ENCODE results near the gene TTC28.

TTC28 gene

GRCh38 chr22:28021998-28022660 lies 657.5 kb downstream of the TTC28 start:
- DNase-seq (ENCODE audit: low read depth), result no peak

GRCh38 chr22:28021116-28021997 lies 658.3 kb downstream of the TTC28 start:
- no peak for DNase-seq (ENCODE audit: low read depth)

- DNase-seq (ENCODE audit: low read depth), result peak; percentile 44
These were observed 659.5 kb downstream of the TTC28 start for GRCh38 chr22:28019881-28020861.

GRCh38 chr22:28019360-28019759 lies 660.3 kb downstream of the TTC28 start:
- no peak for DNase-seq (ENCODE audit: low read depth)

GRCh38 chr22:28018461-28018927 lies 661.1 kb downstream of the TTC28 start:
- DNase-seq (ENCODE audit: low read depth), result no peak

GRCh38 chr22:28017859-28018258 lies 661.8 kb downstream of the TTC28 start:
- no peak for DNase-seq (ENCODE audit: low read depth)

GRCh38 chr22:28017558-28017820 lies 662.2 kb downstream of the TTC28 start:
- no peak for DNase-seq (ENCODE audit: low read depth)

GRCh38 chr22:28016781-28017557 lies 662.7 kb downstream of the TTC28 start:
- DNase-seq (ENCODE audit: low read depth), result no peak

- no peak for DNase-seq (ENCODE audit: low read depth)
These were observed 663.7 kb downstream of the TTC28 start for GRCh38 chr22:28015676-28016601.

- no peak for DNase-seq (ENCODE audit: low read depth)
These were observed 664.6 kb downstream of the TTC28 start for GRCh38 chr22:28015046-28015425.

- DNase-seq (ENCODE audit: low read depth), result no peak
These were observed 665.2 kb downstream of the TTC28 start for GRCh38 chr22:28014211-28015045.

GRCh38 chr22:28013611-28014010 lies 666.0 kb downstream of the TTC28 start:
- DNase-seq (ENCODE audit: low read depth), result no peak

- DNase-seq (ENCODE audit: low read depth), result no peak
These were observed 666.7 kb downstream of the TTC28 start for GRCh38 chr22:28012832-28013460.

GRCh38 chr22:28009272-28009827 lies 670.3 kb downstream of the TTC28 start:
- peak; percentile 57 for DNase-seq (ENCODE audit: low read depth)

- DNase-seq (ENCODE audit: low read depth), result no peak
These were observed 671.0 kb downstream of the TTC28 start for GRCh38 chr22:28008649-28009048.

- no peak for DNase-seq (ENCODE audit: low read depth)
These were observed 671.6 kb downstream of the TTC28 start for GRCh38 chr22:28008056-28008455.

- DNase-seq (ENCODE audit: low read depth), result no peak
These were observed 673.4 kb downstream of the TTC28 start for GRCh38 chr22:28006271-28006670.

- DNase-seq (ENCODE audit: low read depth), result no peak
These were observed 674.1 kb downstream of the TTC28 start for GRCh38 chr22:28005513-28005912.

GRCh38 chr22:28004021-28004420 lies 675.6 kb downstream of the TTC28 start:
- no peak for DNase-seq (ENCODE audit: low read depth)
